MM.1S (cell line): ENCODE measurements around the gene TRIM75.
A peak's percentile ranks its signal among the peaks of the same experiment; 100 is the strongest.

Experiments
- DNase-seq: peaks from one replicate; pipeline ENCODE4 v3.0.0-alpha.2; 2015
- H2AFZ ChIP-seq: fragments of 300-600 bp; sonication (generic); 2 replicates; pipeline ENCODE4 v1.6.0; 2016; ENCODE audit warnings: antibody characterized with exemption, low read length
- H3F3A ChIP-seq: fragments of 300-600 bp; sonication (generic); 2 replicates; pipeline ENCODE4 v1.6.1; 2016; ENCODE audit warnings: mild to moderate bottlenecking, antibody characterized with exemption, low read length, moderate library complexity, mixed read lengths; ENCODE audit not compliant: insufficient read depth
- H3K27ac ChIP-seq: fragments of 300-600 bp; sonication (generic); 2 replicates; pipeline ENCODE4 v1.5.1; 2016; ENCODE audit warnings: mild to moderate bottlenecking, low read length
- H3K27me3 ChIP-seq: fragments of 300-600 bp; sonication (generic); replicated peaks from 2 replicates; pipeline ENCODE4 v1.6.0; 2016; ENCODE audit warnings: low read length; ENCODE audit not compliant: insufficient read depth
- H3K36me3 ChIP-seq: fragments of 300-600 bp; sonication (generic); replicated peaks from 2 replicates; pipeline ENCODE4 v1.6.1; 2016; ENCODE audit warnings: mild to moderate bottlenecking, low read length, mixed read lengths; ENCODE audit not compliant: insufficient read depth
- H3K4me1 ChIP-seq: fragments of 300-600 bp; sonication (generic); 2 replicates; pipeline ENCODE4 v1.6.1; 2016; ENCODE audit warnings: low read length, mixed read lengths
- H3K4me2 ChIP-seq: fragments of 300-600 bp; sonication (generic); 2 replicates; pipeline ENCODE4 v1.6.0; 2016; ENCODE audit warnings: low read depth, low read length
- H3K4me3 ChIP-seq: fragments of 300-600 bp; sonication (generic); 2 replicates; pipeline ENCODE4 v1.5.1; 2016; ENCODE audit warnings: low read length, mixed read lengths
- H3K79me2 ChIP-seq: fragments of 300-600 bp; sonication (generic); 2 replicates; pipeline ENCODE4 v1.6.1; 2016; ENCODE audit warnings: mixed run types, low read length, mixed read lengths
- H3K9ac ChIP-seq: fragments of 300-600 bp; sonication (generic); 2 replicates; pipeline ENCODE4 v1.6.1; 2016; ENCODE audit warnings: low read length, mixed read lengths
- H3K9me2 ChIP-seq: fragments of 300-600 bp; sonication (generic); replicated peaks from 2 replicates; pipeline ENCODE4 v1.6.1; 2016; ENCODE audit warnings: mild to moderate bottlenecking, low read length, mixed read lengths; ENCODE audit not compliant: insufficient read depth
- H3K9me3 ChIP-seq: fragments of 300-600 bp; sonication (generic); replicated peaks from 2 replicates; pipeline ENCODE4 v1.6.1; 2016; ENCODE audit warnings: mild to moderate bottlenecking, low read length, mixed read lengths; ENCODE audit not compliant: insufficient read depth
- H4K20me1 ChIP-seq: fragments of 300-600 bp; sonication (generic); 2 replicates; pipeline ENCODE4 v1.6.1; 2016; ENCODE audit warnings: mild to moderate bottlenecking, low read length, moderate library complexity, mixed read lengths; ENCODE audit not compliant: insufficient read depth
- CTCF ChIP-seq: fragments of 300-600 bp; sonication (generic); IDR thresholded peaks from 2 replicates; pipeline ENCODE4 v1.5.1; 2016; ENCODE audit warnings: antibody characterized with exemption, low read length, mixed read lengths
- EZH2 ChIP-seq: fragments of 300-600 bp; sonication (generic); optimal IDR thresholded peaks from 2 replicates; pipeline ENCODE3; 2017; ENCODE audit warnings: low read depth, mild to moderate bottlenecking, antibody characterized with exemption, low read length, mixed read lengths
- EZH2phosphoT487 ChIP-seq: fragments of 300-600 bp; sonication (generic); IDR thresholded peaks from 2 replicates; pipeline ENCODE4 v1.6.1; 2018; ENCODE audit warnings: antibody characterized with exemption, low read length

Gene TRIM75

DNA sequence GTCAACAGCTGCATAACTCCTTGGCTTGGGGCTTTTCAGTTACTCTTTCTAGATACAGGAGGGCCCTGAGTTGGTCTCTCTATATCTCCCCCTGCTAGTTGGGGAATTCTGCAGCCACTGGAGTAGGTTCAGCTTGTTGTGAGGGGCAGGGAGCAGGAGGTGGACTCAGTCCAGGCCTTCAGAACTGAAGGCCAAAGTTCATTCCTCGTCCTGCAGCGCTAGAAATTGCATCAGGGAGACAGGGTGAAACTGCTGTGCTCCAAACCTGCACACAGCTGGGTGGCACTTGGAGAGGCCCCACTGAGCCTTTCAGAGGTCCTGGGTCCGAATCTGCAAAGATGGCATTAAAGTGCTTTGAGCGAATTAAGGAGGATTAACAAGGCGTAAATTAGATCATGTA is 46.8 kb upstream of the TRIM75 start:
- no peak overlapping the region for H3K27ac ChIP-seq
- H3K79me2 ChIP-seq, result no peaks in the 10 kb centered on the region
- TF ChIP-seq EZH2 (no peak), EZH2phosphoT487 (no peak), CTCF (no peak)
- H2AFZ ChIP-seq, result no peak overlapping the region
- DNase-seq, result no peak
- H3K4me2 ChIP-seq, result no peak overlapping the region
- no peak overlapping the region for H3K4me3 ChIP-seq
- peaks cover 13% of the 10 kb centered on the region for H3F3A ChIP-seq
- H3K9me3 ChIP-seq, result no peaks in the 10 kb centered on the region
- no peaks in the 10 kb centered on the region for H4K20me1 ChIP-seq
- H3K9me2 ChIP-seq, result no peaks in the 10 kb centered on the region
- peaks cover 23% of the 10 kb centered on the region for H3K4me1 ChIP-seq
- no peaks in the 10 kb centered on the region for H3K27me3 ChIP-seq
- H3K9ac ChIP-seq, result no peak overlapping the region
- H3K36me3 ChIP-seq, result no peaks in the 10 kb centered on the region

- H3F3A ChIP-seq, result peaks cover 15% of the 10 kb centered on the region
- H3K9me2 ChIP-seq, result no peaks in the 10 kb centered on the region
- no peaks in the 10 kb centered on the region for H4K20me1 ChIP-seq
- H3K9me3 ChIP-seq, result no peaks in the 10 kb centered on the region
- no peaks in the 10 kb centered on the region for H3K36me3 ChIP-seq
- no peak overlapping the region for H2AFZ ChIP-seq
- DNase-seq, result peak; percentile 21
- no peak overlapping the region for H3K4me3 ChIP-seq
- peak overlapping the region; percentile 91; the same call in 1 of the 2 replicates for H3K27ac ChIP-seq
- no peak for TF ChIP-seq EZH2phosphoT487
- TF ChIP-seq EZH2, result no peak
- no peak for TF ChIP-seq CTCF
- H3K4me2 ChIP-seq, result no peak overlapping the region
- peaks cover 25% of the 10 kb centered on the region for H3K4me1 ChIP-seq
- H3K27me3 ChIP-seq, result no peaks in the 10 kb centered on the region
- no peak overlapping the region for H3K9ac ChIP-seq
- no peaks in the 10 kb centered on the region for H3K79me2 ChIP-seq
These were observed 44.0 kb upstream of the TRIM75 start for GRCh38 chr4:165009493-165010227.

DNA sequence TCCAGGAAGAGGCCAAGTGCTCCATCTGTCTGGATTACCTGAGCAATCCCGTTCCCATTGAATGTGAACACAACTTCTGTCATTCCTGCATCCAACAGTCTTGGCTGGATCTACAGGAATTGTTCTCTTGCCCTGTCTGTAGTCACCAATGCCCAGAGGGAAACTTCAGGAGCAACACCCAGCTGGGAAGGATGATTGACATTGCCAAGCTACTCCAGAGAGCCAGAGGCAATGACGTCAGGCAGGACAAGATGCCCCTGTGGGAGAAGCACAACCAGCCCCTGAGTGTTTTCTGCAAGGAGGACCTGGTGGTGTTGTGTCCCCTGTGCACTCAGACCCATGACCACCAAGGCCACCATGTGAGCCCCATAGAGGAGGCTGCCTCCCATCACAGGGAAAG is 43.2 kb upstream of the TRIM75 start:
- H3K4me3 ChIP-seq, result peak overlapping the region; percentile 2; the same call in 1 of the 2 replicates
- H4K20me1 ChIP-seq, result no peaks in the 10 kb centered on the region
- peak overlapping the region; percentile 51 for H3K9ac ChIP-seq
- no peaks in the 10 kb centered on the region for H3K79me2 ChIP-seq
- H3K27ac ChIP-seq, result peak overlapping the region; percentile 91
- DNase-seq, result no peak
- TF ChIP-seq EZH2phosphoT487 (no peak), EZH2 (no peak), CTCF (no peak)
- H3K9me2 ChIP-seq, result no peaks in the 10 kb centered on the region
- H3K9me3 ChIP-seq, result no peaks in the 10 kb centered on the region
- H3F3A ChIP-seq, result peaks cover 15% of the 10 kb centered on the region
- H3K4me2 ChIP-seq, result peak overlapping the region; percentile 56
- H3K36me3 ChIP-seq, result no peaks in the 10 kb centered on the region
- H3K4me1 ChIP-seq, result peaks cover 25% of the 10 kb centered on the region
- H2AFZ ChIP-seq, result peak overlapping the region; percentile 42
- no peaks in the 10 kb centered on the region for H3K27me3 ChIP-seq
